IPS-NIHi11 (cell line): Measurements from ENCODE around the gene LCP2.
"Not testable (repeated sequence)": the region's sequence is repeated elsewhere in the genome, so short reads cannot be mapped to it uniquely, and the experiment has no call there.

Experiments
- DNase-seq: peaks from one replicate; pipeline ENCODE4 v3.0.0; 2012; ENCODE audit warnings: mixed read lengths, low spot score

LCP2 gene

DNA sequence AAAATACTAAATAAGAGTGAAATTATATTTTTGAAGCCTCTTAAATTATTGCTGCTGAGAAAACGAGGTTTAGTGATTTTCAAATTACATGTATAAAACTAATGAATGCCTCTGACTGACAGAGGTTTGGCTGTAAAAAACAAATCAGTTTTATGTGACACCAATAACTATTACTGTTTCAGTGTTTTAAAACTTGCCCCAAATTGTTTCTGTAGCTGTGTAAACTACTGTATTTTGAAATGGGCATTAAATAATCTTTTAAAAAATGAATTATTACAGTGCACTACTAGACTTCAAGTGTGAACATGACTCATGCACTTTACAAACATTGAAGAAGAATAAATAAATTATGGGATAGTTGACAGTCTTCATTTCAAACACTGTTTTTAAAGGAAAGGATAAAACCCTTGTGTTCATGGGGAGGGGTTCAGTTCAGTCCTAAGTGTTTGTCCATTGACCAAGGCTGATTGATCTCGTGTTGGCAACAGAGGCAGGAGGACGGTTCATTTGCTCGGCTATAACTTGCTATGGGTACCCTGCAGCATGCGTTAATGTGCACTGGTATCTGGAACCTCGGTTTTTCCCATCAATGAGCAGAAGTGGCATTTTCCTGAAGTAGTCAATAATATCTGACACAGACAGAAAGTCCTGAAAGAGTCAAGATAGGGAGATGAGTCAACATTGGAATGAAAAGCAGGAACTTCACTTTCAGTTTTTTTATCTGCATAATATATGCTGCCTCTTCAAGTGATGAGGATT is 49.2 kb downstream of the LCP2 start:
- no peak for DNase-seq

DNA sequence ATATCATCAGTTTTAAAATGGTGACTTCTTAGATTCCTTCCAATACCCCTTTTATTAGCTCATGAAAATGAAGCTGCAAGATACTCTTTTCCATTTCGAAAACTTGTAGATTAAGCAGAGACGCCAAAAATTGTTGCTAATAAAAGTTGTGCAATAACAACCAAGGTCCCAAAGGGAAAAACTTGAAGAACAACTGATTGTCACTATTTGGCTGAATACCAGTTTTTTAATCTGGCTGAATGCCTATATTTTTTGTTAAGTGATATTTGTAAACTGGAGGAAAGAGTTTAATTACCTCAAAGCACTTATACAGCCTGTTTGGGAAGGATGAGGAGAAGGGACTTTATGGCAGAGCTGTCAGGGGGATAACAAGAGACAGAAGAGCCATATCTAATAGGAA is 50.2 kb downstream of the LCP2 start:
- no peak for DNase-seq

DNA sequence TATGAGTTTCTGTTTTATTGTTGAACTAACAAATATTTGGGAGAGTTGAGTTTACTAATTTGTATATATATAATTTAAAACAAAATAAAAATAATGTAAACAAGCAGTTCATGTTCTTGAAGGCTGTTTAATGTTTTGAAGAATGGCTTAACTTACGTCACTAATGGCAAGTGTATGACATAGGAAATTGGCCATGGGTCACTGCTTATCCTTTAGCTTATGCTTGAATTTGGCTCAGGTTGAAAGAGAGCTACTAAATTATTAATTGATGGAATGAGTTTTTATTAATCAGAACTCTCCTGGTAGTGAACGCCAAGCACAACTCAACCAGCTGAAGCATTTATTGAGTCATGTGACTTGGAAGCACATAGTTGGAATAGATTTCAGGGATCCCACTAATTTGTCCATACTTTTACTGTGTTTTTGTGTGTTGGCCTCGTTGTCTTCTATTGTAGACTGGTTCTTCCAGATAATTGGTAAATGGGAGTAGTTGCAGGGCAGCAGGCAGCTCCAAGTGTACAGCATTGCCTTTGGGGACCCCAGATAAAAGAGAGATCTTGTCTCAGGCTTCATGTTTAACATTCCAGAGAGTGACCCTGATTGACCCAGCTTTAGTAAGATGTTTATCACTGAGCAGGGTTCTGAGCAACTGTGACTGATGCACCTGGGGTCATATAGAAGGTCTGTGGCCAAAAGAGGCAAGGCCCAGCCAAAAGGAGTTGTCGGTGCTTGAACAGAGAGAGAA is 51.3 kb downstream of the LCP2 start:
- DNase-seq = no peak

DNA sequence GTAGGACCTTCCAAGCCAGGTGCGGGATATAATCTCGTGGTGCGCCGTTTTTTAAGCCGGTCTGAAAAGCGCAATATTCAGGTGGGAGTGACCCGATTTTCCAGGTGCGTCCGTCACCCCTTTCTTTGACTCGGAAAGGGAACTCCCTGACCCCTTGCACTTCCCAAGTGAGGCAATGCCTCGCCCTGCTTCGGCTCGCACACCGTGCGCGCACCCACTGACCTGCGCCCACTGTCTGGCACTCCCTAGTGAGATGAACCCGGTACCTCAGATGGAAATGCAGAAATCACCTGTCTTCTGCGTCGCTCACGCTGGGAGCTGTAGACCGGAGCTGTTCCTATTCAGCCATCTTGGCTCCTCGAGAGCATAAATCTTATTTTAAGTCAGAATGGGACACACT is 52.1 kb downstream of the LCP2 start:
- DNase-seq = not testable (repeated sequence)

DNA sequence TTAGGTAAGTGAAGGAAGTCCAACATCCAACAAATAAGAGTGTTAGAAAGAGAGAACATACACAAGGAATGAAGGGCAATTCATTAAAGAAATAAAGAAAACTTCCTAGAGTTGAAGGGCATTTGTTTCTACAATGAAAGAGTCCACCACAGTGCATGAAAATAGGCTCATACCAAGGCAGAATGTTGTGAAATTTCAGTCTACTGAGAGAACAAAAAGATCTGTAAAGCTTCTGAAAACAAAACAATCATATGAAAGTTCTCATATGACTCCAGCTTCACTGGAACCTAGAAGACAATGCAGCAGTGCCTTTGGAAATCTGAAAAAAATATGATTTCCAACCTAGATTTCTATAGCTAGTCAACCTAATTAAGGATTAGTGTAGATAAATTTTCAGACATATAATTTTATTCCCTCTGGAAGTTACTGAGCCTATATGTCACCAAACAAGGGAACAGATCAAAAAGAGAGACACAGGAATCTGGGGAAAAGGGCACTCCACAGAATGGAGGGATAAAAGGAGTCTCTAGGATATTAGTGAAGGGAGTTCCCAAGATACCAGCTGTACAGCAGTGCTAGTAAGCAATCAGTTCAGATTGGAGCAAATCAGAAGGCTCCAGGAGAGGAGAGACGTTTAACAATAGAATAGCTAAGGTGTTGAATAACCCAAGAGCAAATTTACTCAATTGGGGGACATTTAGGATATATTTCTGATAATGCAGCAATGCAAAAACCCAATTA is 59.0 kb downstream of the LCP2 start:
- no peak for DNase-seq

DNA sequence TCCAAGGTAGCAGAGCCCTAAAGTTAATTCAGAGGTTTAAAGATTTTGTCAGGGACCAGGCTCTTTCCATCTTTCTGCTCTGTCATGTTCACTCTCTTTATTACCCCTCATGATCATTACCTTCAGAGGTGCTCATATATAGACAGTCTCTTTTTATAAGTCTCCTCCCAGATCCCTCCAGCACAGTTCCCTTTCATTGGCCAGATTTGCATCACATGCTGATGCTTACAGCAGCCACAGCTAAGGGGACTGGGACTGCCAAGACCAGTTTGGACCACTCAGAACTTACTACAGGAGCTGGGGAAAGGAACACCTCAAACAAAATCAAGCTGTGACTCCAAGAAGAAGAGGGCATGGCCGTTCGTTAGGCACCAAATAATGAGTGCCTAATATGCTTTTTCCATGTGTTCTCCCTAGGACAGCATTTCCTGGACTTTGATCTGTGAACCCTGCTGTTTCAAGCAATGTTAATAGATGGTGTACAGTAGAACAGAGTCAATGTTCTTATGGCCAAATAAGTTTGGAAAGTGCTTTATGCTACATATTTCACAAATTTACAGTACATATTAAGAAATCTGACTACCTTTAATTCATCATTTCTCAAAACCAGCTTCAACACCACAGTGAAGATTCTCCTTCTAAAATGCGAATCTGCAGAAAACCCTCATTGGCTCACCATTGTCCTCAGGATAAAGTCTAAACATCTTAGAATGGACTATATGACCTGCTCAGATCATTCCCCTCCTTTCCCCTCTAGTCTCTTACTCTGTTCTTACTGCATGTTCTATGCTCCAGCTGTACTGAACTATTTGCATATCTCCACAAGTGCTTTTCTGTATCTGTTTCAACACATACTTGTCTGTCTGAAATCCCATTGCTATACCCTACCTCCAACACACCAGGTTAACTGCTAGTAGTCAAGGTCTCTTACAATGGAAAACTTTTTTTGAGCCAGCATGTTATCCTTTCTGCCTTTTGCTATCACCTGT is 61.4 kb downstream of the LCP2 start:
- no peak for DNase-seq

DNA sequence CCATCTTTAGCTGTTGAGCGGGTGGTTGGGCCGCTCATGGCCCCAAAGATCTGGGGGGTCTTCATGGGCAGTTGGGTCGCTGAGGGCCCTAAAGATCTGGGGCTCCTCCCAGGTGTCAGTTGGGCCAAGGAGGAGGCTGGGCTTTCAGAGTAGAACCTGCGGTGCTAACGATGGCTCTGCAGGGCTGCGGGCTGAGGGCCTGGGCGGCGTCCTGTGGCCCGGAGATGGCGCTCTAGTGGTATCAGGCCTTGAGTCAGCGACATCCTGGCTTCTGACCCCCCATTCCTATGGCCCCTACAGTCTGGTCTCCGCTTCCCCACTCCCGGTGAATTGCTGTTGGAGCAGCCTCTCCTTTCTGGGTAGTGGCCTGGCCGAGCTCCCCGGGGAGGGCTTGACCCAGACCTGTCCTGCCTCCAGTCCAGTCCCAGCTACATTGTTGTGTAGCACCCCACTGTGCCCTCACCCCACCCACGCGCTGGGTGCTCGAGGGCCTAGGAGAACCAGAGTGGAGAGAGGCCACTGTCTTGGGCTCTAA is 64.2 kb downstream of the LCP2 start:
- DNase-seq = no peak

DNA sequence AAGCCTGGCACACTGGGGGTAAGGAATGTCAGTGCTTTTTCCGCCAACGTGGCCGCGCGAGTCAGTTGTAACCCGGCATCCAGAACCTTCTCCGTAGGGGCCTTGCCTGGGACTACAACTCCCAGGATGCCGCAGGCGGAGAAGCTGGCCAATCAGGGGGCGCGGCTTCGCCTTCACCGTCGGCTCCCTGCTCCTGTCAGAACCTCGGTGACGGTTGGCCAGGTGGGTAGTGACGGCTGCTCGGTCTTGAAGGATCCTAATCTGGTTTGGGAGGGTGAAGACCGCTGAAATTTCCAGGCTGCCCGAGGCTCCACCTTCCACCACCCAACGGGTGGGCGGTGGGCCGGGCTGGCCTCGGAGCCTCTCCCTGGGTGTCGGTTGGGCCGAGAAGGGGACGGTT is 64.8 kb downstream of the LCP2 start, which contains the start of gene C5orf58:
C5orf58 (plus strand) TSS at position 200 of the 400 bp plus-strand sequence. CDS start 1,992 bp downstream, outside the sequence.
- DNase-seq = peak; percentile 69

DNA sequence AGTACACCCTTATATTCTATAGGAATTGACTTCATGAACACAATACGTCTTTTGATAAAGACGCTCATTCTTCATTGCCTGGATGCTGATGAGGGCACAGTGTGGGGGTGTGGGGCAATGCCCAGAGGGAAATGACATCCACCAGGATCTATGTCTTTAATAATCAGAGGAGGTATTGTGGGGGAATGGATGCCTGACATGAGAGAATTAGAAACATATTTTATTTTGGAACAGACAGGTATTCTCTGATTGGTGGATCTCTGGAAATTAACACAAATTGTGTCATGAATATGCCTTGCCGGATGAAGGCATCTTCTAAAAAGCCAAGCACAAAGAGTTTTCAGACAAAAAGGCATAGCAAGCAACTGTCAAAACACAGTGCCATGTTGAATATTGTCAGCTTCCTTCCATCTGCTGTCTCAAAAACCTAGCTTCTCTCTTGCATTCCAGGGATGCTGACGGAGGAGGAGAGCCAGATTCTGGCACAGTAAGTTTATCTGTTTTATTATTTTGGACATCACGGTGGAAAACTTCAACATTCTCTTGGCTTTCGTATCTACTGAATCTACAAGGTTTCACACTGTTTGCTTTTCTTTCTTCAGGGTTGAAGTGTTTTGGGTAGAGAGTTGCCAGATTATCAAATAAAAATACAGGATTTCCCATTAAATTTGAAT is 68.7 kb downstream of the LCP2 start:
- no peak for DNase-seq

DNA sequence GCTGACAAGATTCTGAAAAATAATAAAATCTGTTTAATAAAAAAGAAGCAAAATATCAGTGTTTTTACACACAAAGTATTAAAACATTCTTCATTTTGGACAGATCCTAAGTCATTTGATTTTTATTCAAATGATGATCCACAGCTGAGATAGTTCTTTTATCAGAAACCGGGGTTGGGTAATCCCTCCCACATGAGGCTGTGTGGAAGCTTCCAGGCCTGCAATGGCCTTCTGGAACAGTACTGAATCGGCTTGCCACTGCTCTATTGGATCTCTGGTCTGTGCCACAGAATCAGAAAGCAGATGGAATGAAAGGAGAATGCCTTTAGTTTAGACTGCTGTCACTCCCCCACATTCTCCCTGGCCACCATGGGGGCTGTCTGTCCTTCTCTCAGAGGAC is 70.9 kb downstream of the LCP2 start:
- DNase-seq = no peak

DNA sequence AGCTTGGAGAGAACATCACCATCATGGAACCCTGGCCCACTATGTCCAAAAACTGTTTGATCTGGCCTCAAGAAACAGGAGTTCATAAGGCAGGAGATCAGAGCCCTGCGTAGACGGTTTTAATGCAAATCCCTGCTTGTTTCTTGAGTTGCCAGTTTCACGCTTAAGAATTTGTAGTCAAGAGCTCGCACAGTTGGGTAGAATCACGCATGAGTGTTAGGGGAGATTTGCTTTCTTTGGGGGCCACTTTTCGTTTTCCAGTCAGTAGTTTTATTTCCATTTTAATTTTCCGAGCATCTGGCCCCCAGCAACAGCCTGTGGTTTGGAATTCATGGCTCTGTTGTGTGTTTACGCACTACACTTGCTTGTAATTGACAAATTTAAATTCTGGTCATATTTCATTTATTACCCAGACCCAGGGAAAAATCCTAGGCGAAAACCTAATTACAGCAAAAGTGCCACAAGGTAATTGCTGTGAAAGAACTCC is 71.4 kb downstream of the LCP2 start:
- no peak for DNase-seq

DNA sequence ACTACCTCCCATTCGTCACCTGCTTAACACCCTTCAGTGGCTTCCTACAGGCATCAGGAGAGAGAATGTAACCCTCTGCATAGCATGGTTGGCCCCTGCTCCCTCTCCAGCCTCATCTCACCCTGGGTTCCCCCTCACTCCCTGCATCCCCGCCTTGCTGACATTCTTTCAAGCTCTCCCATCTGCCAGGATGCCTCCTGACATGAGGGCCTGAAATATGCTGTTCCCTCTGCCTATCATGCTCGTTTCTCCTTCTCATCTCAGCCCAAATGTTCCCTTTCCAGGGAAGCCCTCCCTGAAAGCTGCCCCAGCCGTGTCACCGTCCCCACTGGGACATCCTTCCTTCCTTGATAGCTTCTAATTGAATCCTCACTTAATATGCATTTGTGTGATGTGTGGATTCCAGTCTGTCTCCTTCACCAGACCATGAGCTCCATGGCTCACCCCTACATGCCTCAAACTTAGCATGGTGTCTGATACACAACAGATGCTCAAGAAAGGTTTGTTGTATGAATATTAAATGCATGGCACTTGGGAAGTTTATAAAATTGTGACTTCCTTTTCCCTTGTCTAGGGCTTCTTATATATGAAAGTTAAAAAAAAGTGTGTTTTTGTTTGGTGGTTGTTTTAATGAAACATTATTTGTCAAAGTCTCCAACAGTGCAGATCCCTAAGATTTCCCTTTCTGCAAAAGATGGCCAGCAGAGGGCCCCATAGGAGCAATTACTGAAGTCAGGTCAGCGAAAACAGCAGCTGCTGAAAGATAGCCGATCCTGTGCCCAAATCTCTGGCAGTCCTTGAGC is 72.0 kb downstream of the LCP2 start:
- peak; percentile 77 for DNase-seq

DNA sequence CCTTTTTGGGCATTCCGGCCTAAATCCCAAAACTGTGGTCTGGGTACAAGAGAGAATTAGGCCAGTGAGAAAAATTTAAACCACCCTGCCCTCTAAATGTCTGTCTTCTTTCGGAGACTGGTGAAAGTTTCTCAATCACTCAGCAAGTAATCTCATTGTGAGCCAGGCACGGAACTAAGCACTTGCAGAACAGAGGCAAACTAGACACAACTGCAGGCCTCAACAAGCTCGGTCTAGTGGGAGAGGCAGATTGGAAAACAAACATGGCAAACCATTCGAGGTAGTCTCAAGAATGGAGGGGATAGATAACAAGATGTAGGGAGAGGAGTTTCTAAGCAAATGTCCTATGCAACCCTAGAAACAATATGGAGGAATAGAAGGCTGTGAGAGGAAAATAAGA is 73.7 kb downstream of the LCP2 start:
- DNase-seq = no peak

DNA sequence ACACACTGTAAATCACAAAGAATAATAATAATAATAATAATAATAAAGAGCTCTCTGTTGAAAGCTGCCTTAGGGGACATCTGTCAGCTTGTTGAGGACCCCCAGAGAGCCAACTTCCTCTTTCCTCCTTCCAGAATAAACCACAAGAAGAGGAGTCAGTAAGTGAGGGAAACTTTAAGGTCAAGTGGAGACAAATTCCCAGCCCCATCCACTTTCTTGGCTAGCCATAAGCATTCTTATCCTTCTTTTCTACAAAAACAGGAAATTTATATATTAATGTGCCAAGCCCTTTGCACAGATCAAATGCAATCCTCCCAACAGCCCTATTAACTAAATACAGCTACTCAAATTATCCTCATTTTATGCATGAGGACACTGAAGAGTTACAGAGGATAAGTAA is 74.2 kb downstream of the LCP2 start:
- DNase-seq = no peak

DNA sequence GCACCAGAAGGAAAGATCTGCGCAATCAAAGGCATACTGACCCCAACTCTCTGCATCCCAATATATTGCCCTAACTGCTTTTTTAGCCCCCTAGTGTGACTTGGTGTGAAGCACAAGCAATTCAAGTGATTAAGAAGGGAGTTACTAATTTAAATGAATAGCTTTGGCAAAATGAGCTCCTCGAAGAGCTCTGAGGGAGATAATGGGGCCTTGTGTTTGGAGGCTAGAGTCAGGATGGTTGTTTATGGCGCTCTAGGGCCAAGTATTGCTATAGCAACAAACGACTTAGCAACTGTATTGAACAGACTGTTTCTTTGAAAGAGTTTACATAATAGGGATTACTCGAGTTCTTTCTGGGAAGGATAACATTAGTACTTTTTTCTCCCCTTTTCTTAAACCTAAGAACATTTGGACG is 76.2 kb downstream of the LCP2 start:
- DNase-seq = no peak

DNA sequence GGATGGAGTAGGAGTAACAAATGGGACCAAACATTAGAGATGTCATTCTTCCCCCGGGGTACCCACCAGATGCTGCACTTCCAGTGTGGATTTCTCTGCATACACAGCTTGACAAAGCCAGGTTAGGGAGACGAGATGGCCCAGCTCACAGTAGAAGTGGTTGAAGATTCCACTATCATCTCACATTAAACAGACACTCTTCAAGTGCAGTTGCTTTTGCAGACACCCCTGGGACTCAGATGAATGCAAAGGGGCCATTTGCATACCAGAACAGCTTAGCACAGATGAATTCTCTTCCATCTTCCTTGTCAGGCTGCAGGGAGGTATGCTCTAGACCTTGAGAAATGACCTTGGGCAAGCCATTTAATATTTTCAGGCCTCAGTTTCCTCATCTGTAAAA is 77.4 kb downstream of the LCP2 start:
- no peak for DNase-seq

DNA sequence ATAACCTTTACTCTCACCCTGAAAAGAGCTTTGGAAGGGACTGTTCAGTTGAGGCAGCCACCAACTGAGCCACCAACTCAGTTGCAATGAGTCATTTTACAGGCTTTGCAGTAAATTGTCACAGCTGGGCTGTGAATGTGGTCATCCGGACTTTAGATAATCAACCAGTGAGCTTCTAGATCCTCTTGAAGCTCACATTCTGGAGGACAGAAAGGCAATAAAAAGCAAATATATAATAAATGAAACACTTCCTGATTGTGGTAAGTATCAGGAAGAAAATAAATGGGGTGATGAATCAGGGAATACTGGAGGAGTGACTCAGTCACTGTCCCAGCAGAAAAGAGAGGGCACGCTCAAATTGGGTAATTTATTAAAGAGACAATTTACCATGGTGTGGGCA is 78.0 kb downstream of the LCP2 start:
- DNase-seq = no peak

DNA sequence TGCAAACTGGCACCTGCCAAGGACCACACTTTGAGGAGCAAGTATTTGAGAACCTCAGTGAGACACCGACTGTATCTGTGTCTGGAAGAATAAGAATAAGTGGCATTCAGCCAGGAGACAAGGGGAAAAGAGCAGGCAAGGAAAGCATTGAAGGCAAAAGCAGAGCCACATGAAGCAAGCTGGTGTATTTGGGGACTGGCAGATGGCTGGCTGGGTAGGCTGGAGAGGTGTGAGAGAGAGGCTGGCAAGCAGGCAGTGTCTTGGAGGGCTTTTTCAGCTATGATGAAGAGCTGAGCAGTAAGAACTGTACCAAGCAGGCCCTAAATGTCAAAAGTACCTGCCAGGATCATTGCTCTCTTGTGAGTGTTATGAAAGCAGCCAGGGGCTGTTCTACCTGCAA is 78.9 kb downstream of the LCP2 start:
- no peak for DNase-seq

DNA sequence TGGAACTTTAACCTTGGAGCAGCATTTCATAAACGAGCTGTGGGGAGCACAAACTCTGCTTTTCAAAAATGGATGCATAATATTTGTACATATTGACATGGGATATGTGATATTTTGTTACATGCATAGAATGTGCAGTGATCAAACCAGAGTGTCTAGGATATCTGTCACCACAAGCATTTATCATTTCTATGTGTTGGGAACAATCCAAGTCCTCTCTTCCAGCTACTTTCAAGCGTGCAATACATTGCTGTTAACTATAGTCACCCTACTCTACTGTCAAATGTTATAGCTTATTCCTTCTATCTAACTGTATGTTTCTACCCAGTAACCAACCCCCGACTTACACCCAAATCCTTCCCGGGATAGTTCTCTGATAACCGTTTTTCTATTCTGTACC is 79.7 kb downstream of the LCP2 start:
- DNase-seq = no peak
